ENCODE results near the gene USP11.
A peak's percentile ranks its signal among the peaks of the same experiment; 100 is the strongest.

Gene USP11

GRCh38 chrX:47226531-47227333 is 6.1 kb upstream of the USP11 start:
- DNase-seq = no peak

- DNase-seq = no peak
Observed at GRCh38 chrX:47227334-47227583, 5.5 kb upstream of the USP11 start.

- DNase-seq = no peak
Observed at GRCh38 chrX:47228550-47229270, 4.1 kb upstream of the USP11 start.

GRCh38 chrX:47229427-47229826 is 3.4 kb upstream of the USP11 start:
- DNase-seq = no peak

- no peak for DNase-seq
Observed at GRCh38 chrX:47230136-47230868, 2.5 kb upstream of the USP11 start.

- DNase-seq = no peak
Observed at GRCh38 chrX:47231167-47231566, 1.6 kb upstream of the USP11 start.

- DNase-seq = no peak
Observed at GRCh38 chrX:47232197-47232802, 509 bp upstream of the USP11 start.

GRCh38 chrX:47233333-47234113 is 714 bp downstream of the USP11 start:
- DNase-seq = peak; percentile 74

GRCh38 chrX:47234583-47234982 is 1.8 kb downstream of the USP11 start:
- no peak for DNase-seq

- DNase-seq = no peak
Observed at GRCh38 chrX:47235691-47236103, 2.9 kb downstream of the USP11 start.

- no peak for DNase-seq
Observed at GRCh38 chrX:47239199-47239598, 6.4 kb downstream of the USP11 start.

- DNase-seq = no peak
Observed at GRCh38 chrX:47239898-47240545, 7.2 kb downstream of the USP11 start.

GRCh38 chrX:47240619-47241018 is 7.8 kb downstream of the USP11 start:
- DNase-seq = no peak

- no peak for DNase-seq
Observed at GRCh38 chrX:47241201-47242011, 8.6 kb downstream of the USP11 start.

- no peak for DNase-seq
Observed at GRCh38 chrX:47242321-47242720, 9.5 kb downstream of the USP11 start.

GRCh38 chrX:47243351-47243750 is 10.5 kb downstream of the USP11 start:
- no peak for DNase-seq

- DNase-seq = no peak
Observed at GRCh38 chrX:47244676-47245075, 11.9 kb downstream of the USP11 start.

- no peak for DNase-seq
Observed at GRCh38 chrX:47245156-47245555, 12.3 kb downstream of the USP11 start.

GRCh38 chrX:47247206-47247998 is 14.6 kb downstream of the USP11 start:
- DNase-seq = no peak

GRCh38 chrX:47247999-47248320 is 15.2 kb downstream of the USP11 start:
- no peak for DNase-seq

- DNase-seq = no peak
Observed at GRCh38 chrX:47248576-47248975, 15.8 kb downstream of the USP11 start.

Measured in SHP77 treated with DMSO at 0.1 percent for 48 hours (cell line).